Suppressor macrophage (primary cell): ENCODE data around the gene INS.
"Not testable (repeated sequence)": the region's sequence is repeated elsewhere in the genome, so short reads cannot be mapped to it uniquely, and the experiment has no call there.

Experiments
- DNase-seq, 4 experiments: peaks; one replicate each; pipeline ENCODE4 v3.0.0-alpha.2; 2020 to 2022

INS gene

GRCh38 chr11:2198621-2199365 is 37.8 kb upstream of the INS start:
- DNase-seq, result no peak

DNA sequence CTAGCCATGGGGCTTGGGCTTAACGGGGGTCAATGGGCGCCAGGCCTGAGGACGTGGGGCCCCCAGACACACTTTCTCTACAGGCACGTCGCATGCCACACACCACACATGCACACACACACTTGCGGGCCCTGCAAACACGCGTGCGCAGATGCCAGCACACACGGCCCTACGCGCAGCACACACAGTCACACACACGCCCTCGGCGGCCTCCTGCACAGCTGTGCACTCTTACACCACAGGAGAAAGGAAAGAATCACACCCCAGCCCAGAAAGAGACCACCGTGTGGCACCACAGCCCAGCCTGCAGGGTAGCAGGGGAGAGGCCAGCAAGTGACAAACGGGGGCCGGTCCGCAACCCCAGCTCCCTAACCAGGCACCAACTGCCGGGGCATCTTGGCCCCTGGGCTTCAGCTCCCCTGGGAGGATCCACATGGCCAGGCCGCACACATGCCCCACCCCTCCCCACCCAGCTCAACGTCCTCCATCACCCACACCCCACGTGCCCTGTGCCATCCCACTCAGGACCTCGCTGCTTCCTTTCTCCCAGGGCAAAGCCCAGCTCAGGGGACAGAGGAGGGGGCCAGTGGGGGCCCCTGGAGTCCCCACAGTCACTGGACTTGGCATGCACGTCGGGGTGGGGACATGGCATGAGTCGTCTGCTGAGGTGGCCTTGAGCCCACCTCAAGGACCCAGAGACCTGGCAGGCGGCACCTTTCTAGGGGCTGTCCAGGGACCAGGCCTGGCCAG is 36.9 kb upstream of the INS start:
- DNase-seq, result no peak

- peak; percentile 78 to 91 (median 84) for DNase-seq
These were observed 36.2 kb upstream of the INS start for GRCh38 chr11:2196970-2197770.

DNA sequence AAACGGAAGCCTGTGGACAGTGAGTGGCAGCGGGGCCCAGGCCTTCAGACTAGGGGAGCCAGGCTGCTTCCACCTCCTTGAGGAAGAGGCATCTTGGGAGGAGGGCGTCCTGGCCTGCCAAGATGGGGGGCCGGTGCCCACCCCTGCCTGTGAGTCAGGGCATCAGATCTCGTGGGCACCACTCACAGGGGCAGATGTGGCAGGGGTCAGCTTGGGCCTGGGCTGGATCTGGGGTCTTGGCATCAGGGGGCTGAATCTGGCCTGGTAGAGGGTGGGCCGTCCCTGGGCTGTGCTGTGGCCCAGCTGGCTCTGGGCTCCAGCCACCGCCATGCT is 34.7 kb upstream of the INS start:
- DNase-seq, result no peak

GRCh38 chr11:2194877-2195755 is 34.1 kb upstream of the INS start:
- peak; percentile 51 to 77 (median 62) for DNase-seq

DNA sequence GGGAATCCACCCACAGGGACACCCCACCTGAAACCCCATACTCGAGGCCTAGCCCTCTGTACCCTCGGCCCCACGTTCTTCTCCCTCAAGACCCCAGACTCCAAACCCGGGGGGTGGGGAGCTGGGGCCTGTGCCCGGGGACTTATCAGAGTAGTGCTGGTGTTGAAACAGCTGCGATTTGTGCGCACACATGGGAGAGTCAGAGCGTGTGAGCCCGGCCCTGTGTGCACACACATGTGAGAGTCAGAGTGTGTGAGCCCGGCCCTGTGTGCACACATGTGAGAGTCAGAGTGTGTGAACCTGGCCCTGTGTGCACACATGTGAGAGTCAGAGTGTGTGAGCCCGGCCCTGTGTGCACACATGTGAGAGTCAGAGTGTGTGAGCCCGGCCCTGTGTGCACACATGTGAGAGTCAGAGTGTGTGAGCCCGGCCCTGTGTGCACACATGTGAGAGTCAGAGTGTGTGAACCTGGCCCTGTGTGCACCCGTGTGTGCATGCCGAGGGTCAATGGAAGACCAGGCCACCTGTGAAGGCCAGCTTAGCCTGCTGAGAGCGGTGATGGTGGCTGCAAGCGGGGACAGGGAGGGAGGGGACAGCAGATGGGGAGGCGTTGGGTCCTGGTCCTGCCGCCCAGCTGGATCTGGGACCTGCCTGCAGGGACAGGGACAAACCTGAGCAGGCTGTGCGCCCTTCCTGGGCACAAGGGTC is 33.0 kb upstream of the INS start:
- not testable (repeated sequence) for DNase-seq

DNA sequence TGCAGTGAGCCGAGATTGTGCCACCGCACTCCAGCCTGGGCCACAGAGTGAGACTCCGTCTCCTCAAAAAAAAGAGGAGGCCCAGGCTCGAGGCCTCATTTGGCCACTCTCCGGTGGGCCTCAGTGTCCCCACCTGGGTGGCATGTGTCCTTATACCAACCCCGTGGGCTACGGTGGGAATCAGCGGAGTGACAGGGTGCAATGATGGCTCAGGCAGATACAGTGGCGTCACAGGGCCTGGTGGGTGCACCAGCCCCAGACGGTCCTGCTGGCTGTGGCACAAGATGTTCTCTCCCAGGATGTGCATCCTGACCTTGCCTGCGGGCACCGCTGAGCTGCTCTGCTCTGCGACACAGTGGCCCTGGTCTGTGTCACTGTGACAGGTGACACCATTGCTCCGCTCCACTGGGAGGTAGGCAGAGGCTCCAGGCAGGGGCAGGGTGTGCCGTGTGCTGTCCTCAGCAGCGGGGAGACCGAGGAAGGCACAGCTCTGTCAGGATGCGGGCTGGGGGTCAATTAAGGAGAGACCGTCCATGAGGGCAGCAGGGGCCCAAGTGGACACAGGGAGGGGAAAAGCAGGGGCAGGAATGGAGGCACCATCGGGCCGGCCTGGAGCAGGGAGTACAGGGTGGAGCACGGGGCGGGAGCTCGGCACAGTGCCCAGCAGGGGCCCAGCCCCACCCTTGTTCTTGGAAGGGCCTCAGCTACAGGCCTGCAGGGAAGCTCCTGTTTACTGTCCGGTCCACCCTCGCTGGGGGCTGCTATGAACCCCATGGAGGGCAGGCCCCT is 32.3 kb upstream of the INS start:
- no peak for DNase-seq

- no peak for DNase-seq
These were observed 31.4 kb upstream of the INS start for GRCh38 chr11:2192435-2192834.

DNA sequence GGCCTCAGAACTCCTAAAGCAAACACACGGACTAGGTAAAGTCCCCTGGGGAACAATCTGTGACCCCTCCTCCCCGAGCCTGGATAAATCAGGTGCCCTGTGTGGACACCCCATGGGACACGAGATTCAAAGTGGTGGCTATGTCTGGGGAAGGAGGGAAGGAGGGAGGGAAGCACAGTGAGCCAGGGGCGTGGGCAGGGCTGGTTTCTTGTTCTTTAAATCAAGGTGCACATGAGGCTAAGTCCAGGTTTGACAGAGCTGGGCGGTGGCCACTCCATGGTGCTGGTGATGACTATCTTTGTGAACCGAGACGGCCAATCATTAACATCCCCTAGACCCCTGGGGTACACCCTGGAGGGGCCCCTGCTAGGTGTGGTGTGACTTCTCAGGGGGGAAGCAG is 30.9 kb upstream of the INS start:
- DNase-seq, result no peak

GRCh38 chr11:2190657-2191471 is 29.9 kb upstream of the INS start:
- DNase-seq, result peak; percentile 76 to 87 (median 82)

DNA sequence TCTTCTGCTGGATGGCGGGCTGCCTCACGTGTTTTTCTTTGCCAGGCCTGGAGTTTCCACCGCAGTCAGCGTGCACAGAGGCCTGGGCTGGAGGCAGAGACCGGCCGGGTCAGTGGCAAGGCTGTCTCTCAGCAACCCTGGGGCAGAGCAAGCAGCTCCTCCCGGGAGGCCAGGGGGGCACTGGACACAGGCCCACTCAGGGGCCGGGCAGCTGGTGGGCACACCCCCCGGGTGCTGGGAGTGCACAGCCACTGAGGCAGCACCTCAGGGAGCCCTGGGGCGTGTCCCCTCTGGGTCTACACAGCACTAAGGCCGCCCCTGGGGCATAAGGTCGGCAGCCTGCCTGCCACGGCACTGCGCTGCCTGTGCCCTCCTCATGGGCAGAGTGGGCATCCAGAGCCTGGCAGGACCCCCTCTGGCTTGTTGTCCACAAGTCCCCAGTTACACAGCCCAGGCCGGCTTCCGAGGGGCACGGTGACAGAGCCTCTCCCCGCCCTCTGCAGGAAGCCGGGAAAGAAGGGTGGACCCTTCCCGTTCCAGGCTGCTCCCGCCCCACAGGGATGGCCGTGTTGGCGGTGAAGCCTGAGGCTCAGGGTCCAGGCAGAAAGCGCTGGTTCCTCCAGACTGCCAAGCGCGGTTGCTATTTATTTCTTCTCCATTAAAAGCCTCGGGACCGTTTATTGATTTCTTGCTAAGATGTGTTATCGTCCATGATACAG is 29.1 kb upstream of the INS start:
- DNase-seq, result no peak

DNA sequence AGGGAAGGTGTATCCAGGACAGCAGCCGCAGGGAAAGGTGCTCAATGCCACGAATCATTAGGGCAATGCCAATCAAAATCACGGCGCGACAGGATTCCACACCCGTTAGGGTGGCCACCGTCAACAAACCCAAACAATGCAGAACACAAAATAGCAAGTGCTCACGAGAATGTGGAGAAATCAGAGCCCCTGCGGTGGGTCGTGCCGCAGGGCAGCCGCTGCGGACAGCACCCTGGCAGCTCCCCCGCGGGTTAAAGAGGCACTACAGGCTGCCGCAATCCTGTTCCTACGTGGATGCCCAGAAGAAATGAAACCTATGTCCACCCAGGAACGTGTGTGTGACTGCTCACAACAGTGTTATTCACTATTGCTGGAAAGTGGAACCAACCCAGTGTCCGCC is 27.7 kb upstream of the INS start:
- no peak for DNase-seq

- no peak for DNase-seq
These were observed 26.3 kb upstream of the INS start for GRCh38 chr11:2187280-2187707.

- DNase-seq, result peak; percentile 35 to 73 (median 68)
These were observed 25.8 kb upstream of the INS start for GRCh38 chr11:2186669-2187279.

DNA sequence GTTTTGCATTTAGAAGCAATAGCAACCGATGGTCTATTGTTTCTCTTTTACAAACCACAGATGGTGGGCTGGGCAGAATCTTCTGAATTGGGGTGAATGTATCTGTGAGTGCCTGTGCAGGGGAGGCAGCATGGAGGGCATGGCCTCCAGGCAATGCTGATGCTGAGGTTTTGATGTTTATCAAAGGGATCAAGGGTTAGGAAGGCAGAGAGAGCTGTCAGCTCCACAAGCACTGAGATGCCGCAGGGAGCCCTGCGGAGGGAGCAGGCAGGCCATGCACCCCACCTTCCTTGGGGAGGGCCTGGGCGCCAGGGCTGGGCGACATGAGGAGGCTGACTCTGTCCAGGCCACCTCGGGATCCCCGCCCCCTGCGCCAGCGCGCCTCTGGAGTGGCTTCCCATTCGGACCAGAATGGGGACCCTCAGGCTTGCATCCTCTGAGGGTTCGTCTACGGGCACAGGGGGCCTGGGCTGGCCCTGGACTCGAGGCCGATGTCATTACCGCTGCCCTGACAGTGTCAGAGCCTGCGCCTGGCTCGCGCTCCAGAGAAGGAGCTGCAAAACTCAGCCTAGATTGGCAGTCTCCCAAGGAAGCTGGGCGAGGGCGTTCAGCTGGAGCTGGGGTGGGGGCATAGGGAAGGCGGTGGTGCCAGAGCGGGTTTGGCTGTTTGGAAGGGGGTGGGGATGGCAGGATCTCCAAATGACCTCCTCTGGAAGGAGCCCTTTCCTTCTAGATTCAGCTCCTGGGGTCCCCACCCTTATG is 24.5 kb upstream of the INS start:
- no peak for DNase-seq

- no peak for DNase-seq
These were observed 21.9 kb upstream of the INS start for GRCh38 chr11:2182692-2183474.

GRCh38 chr11:2182075-2182474 is 21.1 kb upstream of the INS start:
- DNase-seq, result no peak
